HG03439 (cell line): ENCODE results near the gene CCSER1.
"Not testable (repeated sequence)": the region's sequence is repeated elsewhere in the genome, so short reads cannot be mapped to it uniquely, and the experiment has no call there.

Source experiments
- ATAC-seq: cut with Tn5 transposase; IDR thresholded peaks from one replicate; pipeline ENCODE4 v1.9.1; 2021; ENCODE audit warnings: mild to moderate bottlenecking, moderate library complexity; ENCODE audit not compliant: unreplicated experiment

Gene CCSER1

DNA sequence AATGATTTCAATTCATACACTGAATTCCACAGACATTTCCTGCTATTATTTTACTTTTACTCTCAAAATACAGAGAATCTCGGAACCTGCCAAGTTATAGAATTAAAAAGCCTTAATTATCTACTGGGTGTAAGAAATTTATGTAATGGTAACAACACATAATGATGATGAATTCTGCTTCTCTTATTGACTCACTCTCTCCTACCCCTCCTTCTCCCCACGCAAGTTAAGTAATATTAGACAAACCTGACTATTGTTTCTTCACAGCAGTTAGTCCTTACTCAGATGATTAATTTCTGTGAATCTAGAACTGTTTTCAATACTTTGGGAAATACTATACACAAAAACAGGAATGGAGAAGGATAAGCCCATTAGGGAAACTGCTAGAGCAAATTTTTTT lies 762.0 kb downstream of the CCSER1 start:
- ATAC-seq = no peak

DNA sequence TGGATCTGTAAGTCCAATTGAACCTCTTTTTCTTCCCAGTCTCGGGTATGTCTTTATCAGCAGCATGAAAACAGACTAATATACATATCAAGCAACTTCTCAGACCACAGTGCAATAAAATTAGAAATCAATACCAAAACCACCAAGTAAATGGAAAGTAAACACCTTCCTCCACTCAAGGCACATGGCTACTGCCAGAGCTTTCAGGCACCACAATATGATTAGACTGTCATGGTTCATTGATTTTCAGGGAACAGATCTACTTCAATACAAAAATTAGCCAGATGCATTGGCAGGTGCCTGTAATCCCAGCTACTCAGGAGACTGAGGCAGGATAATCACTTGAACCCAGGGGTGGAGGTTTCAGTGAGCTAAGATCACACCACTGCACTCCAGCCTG lies 776.2 kb downstream of the CCSER1 start:
- ATAC-seq = not testable (repeated sequence)

- no peak for ATAC-seq
Measured at GRCh38 chr4:90904021-90904420, 776.8 kb downstream of the CCSER1 start.

DNA sequence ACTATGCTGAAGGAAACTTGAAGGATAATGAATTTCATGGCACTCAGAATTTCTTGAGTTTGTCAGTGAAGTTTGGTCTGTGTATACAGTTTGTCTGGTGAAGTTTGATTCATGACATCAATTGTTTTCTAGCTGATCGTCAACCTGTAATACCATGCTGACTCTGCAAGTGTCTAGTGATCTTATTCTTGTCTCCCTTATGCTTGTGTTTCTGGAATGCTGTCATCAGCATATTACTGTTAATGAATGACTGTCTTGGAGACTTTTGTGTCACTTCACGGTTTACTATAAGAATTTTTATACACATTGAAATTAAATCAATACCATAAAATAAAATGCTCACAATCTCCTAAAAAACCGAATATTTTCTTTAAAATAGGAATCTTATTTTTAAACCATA lies 779.0 kb downstream of the CCSER1 start:
- ATAC-seq = no peak

- not testable (repeated sequence) for ATAC-seq
Measured at GRCh38 chr4:90911724-90912434, 784.7 kb downstream of the CCSER1 start.

DNA sequence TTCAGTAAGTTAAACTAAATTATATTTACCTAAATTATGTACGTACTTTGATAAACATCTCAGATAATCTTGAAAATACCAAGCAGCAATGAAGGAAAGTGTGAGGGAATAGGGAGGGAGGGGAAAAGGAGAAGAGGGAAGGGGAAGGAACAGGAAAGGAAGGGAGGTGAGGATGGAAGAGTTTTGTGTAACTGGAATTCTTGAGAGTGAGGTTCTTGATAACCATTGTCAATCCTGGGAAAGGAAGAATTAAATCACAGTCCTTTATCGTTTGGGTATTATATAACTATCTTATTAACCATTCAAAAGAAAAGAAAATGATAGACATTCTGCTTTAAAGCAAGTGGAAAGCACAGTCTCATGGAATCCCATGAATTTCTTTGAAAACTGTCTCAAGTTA lies 795.0 kb downstream of the CCSER1 start:
- ATAC-seq = no peak

GRCh38 chr4:90926957-90927356 lies 799.8 kb downstream of the CCSER1 start:
- ATAC-seq = no peak

DNA sequence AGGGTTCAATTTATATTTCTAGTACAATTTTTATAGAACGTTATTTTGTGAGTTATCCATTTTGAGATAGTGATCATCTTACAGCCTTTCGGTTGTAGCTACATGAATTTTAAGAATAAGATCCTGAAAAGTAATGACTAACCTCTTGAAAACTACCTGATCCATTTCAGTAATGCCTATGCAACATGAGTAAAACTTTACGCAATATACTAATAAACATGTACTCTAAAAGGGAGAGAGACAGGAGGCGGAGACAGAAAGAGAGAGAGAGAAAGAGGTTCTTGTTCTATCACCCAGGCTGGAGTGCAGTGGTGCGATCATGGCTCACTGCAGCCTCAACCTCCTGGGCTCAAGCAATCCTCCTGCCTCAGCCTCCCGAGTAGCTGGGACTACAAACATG lies 816.1 kb downstream of the CCSER1 start:
- no peak for ATAC-seq

- ATAC-seq = no peak
Measured at GRCh38 chr4:90946945-90947344, 819.8 kb downstream of the CCSER1 start.

DNA sequence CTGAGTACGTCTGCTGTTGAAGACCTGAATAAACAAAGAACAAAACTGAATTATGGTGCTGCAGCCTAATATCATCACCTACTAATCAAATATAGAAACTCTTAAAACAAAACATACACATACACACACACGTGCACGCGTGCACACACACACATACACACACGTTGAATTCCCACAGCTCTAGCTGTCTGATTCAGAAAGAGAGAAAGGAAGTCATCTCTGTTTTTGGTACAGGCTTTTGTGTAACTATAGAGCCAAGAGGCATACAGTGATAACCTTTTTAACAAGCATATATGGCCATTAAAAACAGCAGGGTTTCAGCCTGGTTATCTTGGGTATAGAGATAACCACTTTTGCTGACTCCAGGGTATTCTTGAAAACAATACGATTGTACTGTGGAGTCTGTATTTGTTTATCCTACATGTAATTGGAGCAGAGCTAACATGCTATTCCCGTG lies 823.2 kb downstream of the CCSER1 start:
- no peak for ATAC-seq

- ATAC-seq = no peak
Measured at GRCh38 chr4:90951037-90951436, 823.8 kb downstream of the CCSER1 start.

- no peak for ATAC-seq
Measured at GRCh38 chr4:90958256-90958895, 831.2 kb downstream of the CCSER1 start.

- ATAC-seq = no peak
Measured at GRCh38 chr4:90960433-90960832, 833.2 kb downstream of the CCSER1 start.

- no peak for ATAC-seq
Measured at GRCh38 chr4:90960840-90961239, 833.6 kb downstream of the CCSER1 start.

DNA sequence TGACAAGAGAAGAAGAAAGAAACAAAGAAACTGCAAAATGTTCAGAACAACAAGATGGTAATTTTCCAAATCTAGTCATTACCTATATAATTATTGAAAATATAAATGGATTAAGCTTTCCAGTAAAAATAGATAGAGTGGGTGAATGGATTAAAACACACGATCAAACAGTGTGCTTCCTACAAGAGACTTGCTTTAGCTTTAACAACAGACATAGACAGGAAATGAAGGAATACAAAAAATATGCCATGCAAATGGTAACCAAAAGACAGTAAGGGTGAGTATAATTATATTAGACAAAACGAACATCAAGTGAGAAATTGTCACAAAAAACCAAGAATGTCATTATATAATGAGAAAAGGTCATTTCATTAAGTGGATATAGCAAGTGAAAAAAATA lies 842.8 kb downstream of the CCSER1 start:
- no peak for ATAC-seq

GRCh38 chr4:90977726-90978125 lies 850.5 kb downstream of the CCSER1 start:
- ATAC-seq = no peak

DNA sequence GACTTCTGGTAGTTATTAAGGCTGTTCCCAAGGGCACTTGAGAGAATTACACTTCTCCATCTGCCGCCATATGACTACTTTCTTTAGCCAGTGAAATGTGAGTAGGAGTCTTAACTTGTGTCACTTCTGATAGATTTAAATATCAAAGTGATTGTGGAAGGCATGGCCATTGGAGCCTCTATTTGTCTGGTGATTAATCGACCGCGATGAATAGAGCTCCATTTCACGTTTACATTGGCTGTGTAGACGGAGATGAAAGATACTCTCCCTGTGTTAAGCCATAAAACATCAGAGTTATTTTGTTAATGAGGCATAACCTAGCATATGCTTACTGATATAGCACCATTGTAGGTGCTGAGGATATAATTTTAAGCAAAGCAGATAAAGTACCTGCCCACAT lies 852.4 kb downstream of the CCSER1 start:
- ATAC-seq = no peak

- no peak for ATAC-seq
Measured at GRCh38 chr4:90982813-90983212, 855.6 kb downstream of the CCSER1 start.

GRCh38 chr4:90990284-90990683 lies 863.1 kb downstream of the CCSER1 start:
- ATAC-seq = no peak

DNA sequence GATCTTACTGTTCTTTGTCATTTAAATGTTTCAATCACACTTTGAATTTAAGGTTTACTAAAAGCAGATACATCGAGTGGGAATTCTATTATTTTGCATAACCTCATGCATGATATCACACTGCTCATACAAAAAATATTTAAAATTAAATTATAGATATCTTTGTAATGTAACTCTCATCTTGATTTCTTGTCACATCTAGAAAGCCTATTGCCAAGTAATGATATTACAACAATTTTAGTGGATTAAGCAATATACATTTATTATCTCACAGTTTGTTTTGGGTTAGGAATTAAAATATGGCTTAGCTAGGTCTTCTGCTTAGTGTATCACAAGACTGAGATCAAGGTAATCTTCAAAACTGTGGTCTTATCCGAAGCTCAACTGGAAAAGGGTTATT lies 865.0 kb downstream of the CCSER1 start:
- no peak for ATAC-seq

DNA sequence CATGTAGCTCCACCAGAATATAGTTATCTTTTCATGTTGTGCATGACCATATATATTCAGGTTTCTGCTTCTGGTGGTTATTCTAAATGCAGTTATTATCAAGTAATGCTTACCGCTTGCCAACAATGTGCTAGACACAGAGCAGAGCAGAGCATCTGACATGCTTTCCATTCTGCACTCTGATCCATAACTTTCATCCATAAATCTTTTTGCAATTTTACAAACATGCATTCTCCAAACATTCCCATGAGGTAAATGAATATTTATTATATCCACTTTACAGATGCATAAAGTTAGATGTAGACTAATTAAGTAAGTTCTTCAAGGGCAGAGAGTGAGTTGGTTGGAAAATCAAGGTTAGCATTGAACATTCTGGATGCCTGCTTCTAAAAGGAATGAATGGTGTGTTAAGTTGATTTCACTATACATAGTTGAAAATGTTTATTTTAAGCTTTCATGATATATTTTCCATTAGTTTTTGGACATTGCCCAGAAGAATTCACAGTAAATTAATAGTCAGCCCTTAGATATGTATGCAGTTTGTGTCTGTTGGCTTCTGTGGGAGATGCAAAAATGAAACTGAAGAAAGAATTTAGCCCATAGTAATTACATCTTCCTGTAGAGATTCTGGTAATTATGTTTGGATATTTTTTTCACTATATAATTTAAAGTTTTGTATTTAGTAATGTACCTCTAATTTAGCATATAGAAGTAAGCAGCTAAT lies 867.8 kb downstream of the CCSER1 start:
- ATAC-seq = no peak

GRCh38 chr4:90995996-90996395 lies 868.8 kb downstream of the CCSER1 start:
- no peak for ATAC-seq
